Stomach (tissue), 4 donors: ENCODE data around the gene ABHD1.

Experiments used
- EP300 ChIP-seq: sonication (generic); formaldehyde crosslinking; IDR thresholded peaks from one replicate; pipeline ENCODE4 v1.6.1; 2017; ENCODE audit warnings: antibody characterized with exemption
- POLR2A ChIP-seq, 4 donors: fragments of 450-650 bp; IDR thresholded peaks; one replicate each; pipeline ENCODE4 v1.6.1; 2016; ENCODE audit warnings: antibody characterized with exemption in 4 of 4, control low read depth in 2 of 4, mild to moderate bottlenecking in 1 of 4, moderate library complexity in 1 of 4
- POLR2AphosphoS5 ChIP-seq, 3 donors: sonication (generic); formaldehyde crosslinking; IDR thresholded peaks; one replicate each; pipeline ENCODE4 v1.6.1; 2016; ENCODE audit warnings: antibody characterized with exemption in 3 of 3
- TF ChIP-seq, protein P1 (sequence below), 7 experiments: fragments of 450-650 bp in 4 of 7; fragments of 200-600 bp in 3 of 7; sonication (generic) in 3 of 7; IDR thresholded peaks; one replicate each; pipeline ENCODE4 v1.5.1; 2016 to 2019; ENCODE audit warnings: antibody characterized with exemption in 7 of 7, control low read depth in 2 of 7, mild to moderate bottlenecking in 1 of 7

GRCh38 chr2:27079233-27080139 is 44.1 kb upstream of the ABHD1 start:
- TF ChIP-seq POLR2AphosphoS5 (IDR thresholded peaks at IDR 0.05) (no peak), EP300 (no peak), POLR2A (IDR thresholded peaks at IDR 0.05) (no peak)
- TF ChIP-seq, protein P1, sequence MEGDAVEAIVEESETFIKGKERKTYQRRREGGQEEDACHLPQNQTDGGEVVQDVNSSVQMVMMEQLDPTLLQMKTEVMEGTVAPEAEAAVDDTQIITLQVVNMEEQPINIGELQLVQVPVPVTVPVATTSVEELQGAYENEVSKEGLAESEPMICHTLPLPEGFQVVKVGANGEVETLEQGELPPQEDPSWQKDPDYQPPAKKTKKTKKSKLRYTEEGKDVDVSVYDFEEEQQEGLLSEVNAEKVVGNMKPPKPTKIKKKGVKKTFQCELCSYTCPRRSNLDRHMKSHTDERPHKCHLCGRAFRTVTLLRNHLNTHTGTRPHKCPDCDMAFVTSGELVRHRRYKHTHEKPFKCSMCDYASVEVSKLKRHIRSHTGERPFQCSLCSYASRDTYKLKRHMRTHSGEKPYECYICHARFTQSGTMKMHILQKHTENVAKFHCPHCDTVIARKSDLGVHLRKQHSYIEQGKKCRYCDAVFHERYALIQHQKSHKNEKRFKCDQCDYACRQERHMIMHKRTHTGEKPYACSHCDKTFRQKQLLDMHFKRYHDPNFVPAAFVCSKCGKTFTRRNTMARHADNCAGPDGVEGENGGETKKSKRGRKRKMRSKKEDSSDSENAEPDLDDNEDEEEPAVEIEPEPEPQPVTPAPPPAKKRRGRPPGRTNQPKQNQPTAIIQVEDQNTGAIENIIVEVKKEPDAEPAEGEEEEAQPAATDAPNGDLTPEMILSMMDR (IDR thresholded peaks at IDR 0.05), result no peak
